Muscle of leg (tissue), 11 donors: Measurements from ENCODE around the gene SLC1A1. TPM values are rescaled to one million over a fixed set of nuclear protein-coding genes. Genes with fewer than 3 reads are reported as not detected.

ENCODE experiments used
- DNase-seq: peaks from one replicate; pipeline ENCODE4 v3.0.0; 2013
- H3K27ac ChIP-seq: one replicate; pipeline ENCODE4 v1.5.1; 2013; ENCODE audit warnings: mild to moderate bottlenecking, low read length, control low read depth
- H3K27me3 ChIP-seq: one replicate; pipeline ENCODE4 v1.6.1; 2013; ENCODE audit warnings: low read length; ENCODE audit not compliant: control insufficient read depth, insufficient read depth
- H3K36me3 ChIP-seq: one replicate; pipeline ENCODE4 v1.6.1; 2013; ENCODE audit warnings: low read length; ENCODE audit not compliant: control insufficient read depth, insufficient read depth
- H3K4me1 ChIP-seq: one replicate; pipeline ENCODE4 v1.6.1; 2013; ENCODE audit warnings: low read length; ENCODE audit not compliant: control insufficient read depth, insufficient read depth
- H3K4me3 ChIP-seq: one replicate; pipeline ENCODE4 v1.5.1; 2013; ENCODE audit warnings: low read length, control low read depth
- H3K9me3 ChIP-seq: replicated peaks from 2 replicates; pipeline ENCODE4 v1.6.1; 2013; ENCODE audit warnings: low read depth, low read length; ENCODE audit not compliant: control insufficient read depth
- WGBS: methylation state at CpG from one replicate; pipeline ENCODE4 v1.1.5; 2013; ENCODE audit warnings: missing lambda C conversion rate; ENCODE audit not compliant: insufficient coverage; 5-methylcytosine and 5-hydroxymethylcytosine counted together
- polyA plus RNA-seq, 8 donors: library from polyadenylated mRNA; unstranded; fragments of 120-200 nt; gene quantifications; one replicate each; pipeline versions ENCODE4 v1.2.1 to v1.2.3, GENCODE V29; 2013; ENCODE audit warnings: inconsistent platforms in 1 of 8, low replicate concordance in 1 of 8; ENCODE audit not compliant: insufficient read length in 8 of 8, insufficient read depth in 1 of 8
- total RNA-seq: library from RNA; stranded (reverse); fragments of 120-200 nt; gene quantifications from one replicate; pipeline ENCODE4 v1.2.4, GENCODE V29; 2013

SLC1A1 gene
- total and polyA plus RNA-seq, 9 donors, result 0.47 to 2.1 (median 0.69) TPM

GRCh38 chr9:4490705-4491625, 697 bp downstream of the SLC1A1 start:
- Histone ChIP-seq H3K4me1 (peaks cover 15% of the 10 kb centered on the region), H3K27ac (no peak overlapping the region), H3K27me3 (peaks cover 35% of the 10 kb centered on the region), H3K36me3 (no peaks in the 10 kb centered on the region), H3K9me3 (no peaks in the 10 kb centered on the region), H3K4me3 (peak overlapping the region; percentile 56)
- under 1% methylated on average over 33 of the region's 52 CpGs for WGBS
- DNase-seq, result no peak

DNA sequence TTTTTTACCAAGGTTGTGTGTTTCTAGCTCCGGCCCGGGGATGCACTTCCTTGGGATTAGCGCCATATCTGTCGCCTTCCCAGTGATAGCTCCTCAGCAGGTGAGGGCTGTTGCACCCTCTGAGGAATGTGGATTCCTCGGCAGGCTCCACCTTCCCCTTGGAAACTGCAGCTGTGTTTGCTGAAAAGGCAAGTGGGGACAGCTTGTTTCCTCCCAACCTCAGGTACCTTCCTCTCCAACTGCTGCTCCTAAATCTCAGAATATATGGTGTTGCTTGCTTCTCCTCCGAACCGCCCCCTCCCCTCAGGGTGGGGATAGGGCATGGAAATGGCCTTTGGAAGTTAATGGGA, 1.3 kb downstream of the SLC1A1 start:
- H3K27me3 ChIP-seq, result peaks cover 36% of the 10 kb centered on the region
- 19% methylated on average over 4 of the region's 7 CpGs for WGBS
- no peak overlapping the region for H3K4me3 ChIP-seq

GRCh38 chr9:4494332-4494731, 4.1 kb downstream of the SLC1A1 start:
- DNase-seq, result no peak
- H3K27me3 ChIP-seq, result peaks cover 36% of the 10 kb centered on the region
- no peaks in the 10 kb centered on the region for H3K36me3 ChIP-seq
- H3K4me1 ChIP-seq, result peaks cover 15% of the 10 kb centered on the region
- H3K9me3 ChIP-seq, result no peaks in the 10 kb centered on the region
- H3K4me3 ChIP-seq, result no peak overlapping the region
- no CpG with 5 or more reads among the region's 2 CpGs for WGBS
- no peak overlapping the region for H3K27ac ChIP-seq

More for the DNA sequence above, 1.3 kb downstream of the SLC1A1 start:
- Histone ChIP-seq H3K27ac (no peak overlapping the region), H3K9me3 (no peaks in the 10 kb centered on the region), H3K36me3 (no peaks in the 10 kb centered on the region), H3K4me1 (peaks cover 15% of the 10 kb centered on the region)
- no peak for DNase-seq

DNA sequence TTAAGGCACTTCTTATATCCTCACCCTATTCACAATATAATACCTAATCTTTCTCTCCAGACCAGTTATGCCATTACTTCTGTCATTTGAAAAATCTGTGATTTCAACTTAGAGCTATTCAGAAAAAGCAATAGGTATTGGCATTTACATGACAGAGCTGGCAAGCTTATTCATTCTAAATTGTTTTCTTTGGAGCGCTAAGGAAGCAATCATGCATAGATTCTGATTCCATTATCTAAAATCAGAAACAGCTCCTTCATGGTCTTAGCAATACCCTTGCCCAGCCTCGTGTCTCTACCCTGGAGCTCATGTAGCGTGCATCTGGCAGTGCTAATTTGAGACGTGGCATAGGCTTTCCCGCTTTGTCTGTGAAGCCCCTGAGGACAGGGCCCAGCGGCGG, 4.5 kb downstream of the SLC1A1 start:
- Histone ChIP-seq H3K36me3 (no peaks in the 10 kb centered on the region), H3K9me3 (no peaks in the 10 kb centered on the region), H3K4me3 (no peak overlapping the region), H3K4me1 (peaks cover 12% of the 10 kb centered on the region), H3K27ac (no peak overlapping the region), H3K27me3 (peaks cover 31% of the 10 kb centered on the region)
- 84% methylated on average over 7 of the region's 7 CpGs for WGBS
- no peak for DNase-seq

- Histone ChIP-seq H3K4me3 (no peak overlapping the region), H3K36me3 (no peaks in the 10 kb centered on the region), H3K4me1 (peaks cover 11% of the 10 kb centered on the region), H3K27me3 (peaks cover 29% of the 10 kb centered on the region), H3K27ac (no peak overlapping the region), H3K9me3 (no peaks in the 10 kb centered on the region)
- DNase-seq, result no peak
- WGBS, result 85% methylated on average over 4 of the region's 4 CpGs
These were observed 5.3 kb downstream of the SLC1A1 start for GRCh38 chr9:4495537-4495936.

GRCh38 chr9:4496497-4496896, 6.2 kb downstream of the SLC1A1 start:
- Histone ChIP-seq H3K4me3 (no peak overlapping the region), H3K27ac (no peak overlapping the region), H3K4me1 (peaks cover 2% of the 10 kb centered on the region), H3K27me3 (peaks cover 19% of the 10 kb centered on the region), H3K36me3 (no peaks in the 10 kb centered on the region), H3K9me3 (no peaks in the 10 kb centered on the region)
- 76% methylated on average over 2 of the region's 2 CpGs for WGBS
- DNase-seq, result no peak

DNA sequence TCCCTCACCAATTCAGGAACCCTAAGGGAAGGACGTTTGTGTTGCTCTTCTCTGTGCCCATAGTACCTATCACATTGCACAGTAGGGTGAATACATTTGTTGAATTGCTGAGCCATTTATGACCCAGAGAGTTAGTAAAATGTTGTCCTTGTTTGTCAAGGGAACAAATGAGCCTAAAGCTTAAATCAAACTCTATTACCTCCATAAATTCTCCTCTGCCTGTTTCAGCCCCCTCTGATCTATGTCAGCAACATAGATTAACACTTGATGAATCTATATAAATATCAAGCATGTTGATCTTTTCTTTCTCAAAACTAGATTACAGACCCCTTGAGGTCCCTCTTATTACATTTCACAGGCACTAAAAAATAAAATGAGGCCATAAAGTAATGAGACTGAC, 7.1 kb downstream of the SLC1A1 start:
- no peak for DNase-seq
- Histone ChIP-seq H3K27me3 (peaks cover 13% of the 10 kb centered on the region), H3K36me3 (no peaks in the 10 kb centered on the region), H3K4me1 (no peaks in the 10 kb centered on the region), H3K27ac (no peak overlapping the region), H3K9me3 (no peaks in the 10 kb centered on the region), H3K4me3 (no peak overlapping the region)
- no CpG with 5 or more reads among the region's 1 CpG for WGBS

DNA sequence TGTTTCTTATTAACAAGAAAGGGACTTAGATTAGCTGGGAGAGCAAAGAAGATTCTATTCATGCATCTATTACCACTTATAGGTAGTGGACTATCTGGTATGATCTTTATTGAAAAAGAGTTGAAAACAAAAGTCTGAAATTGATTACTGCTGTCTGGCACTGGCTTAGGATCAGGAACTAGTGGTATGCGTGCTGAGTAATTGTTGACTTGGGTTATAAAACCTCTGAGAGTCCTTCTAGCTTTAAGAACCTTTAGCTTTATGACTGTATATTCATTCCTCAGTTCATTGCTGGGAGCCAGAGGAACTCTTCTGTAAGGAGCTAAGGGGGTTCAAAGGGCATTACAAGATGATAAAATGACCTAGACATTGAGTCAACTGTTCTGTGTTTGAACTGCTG, 7.6 kb downstream of the SLC1A1 start:
- Histone ChIP-seq H3K4me3 (no peak overlapping the region), H3K9me3 (no peaks in the 10 kb centered on the region), H3K4me1 (no peaks in the 10 kb centered on the region), H3K27ac (no peak overlapping the region), H3K27me3 (peaks cover 8% of the 10 kb centered on the region), H3K36me3 (no peaks in the 10 kb centered on the region)
- DNase-seq, result no peak
- WGBS, result no CpG with 5 or more reads among the region's 1 CpG

DNA sequence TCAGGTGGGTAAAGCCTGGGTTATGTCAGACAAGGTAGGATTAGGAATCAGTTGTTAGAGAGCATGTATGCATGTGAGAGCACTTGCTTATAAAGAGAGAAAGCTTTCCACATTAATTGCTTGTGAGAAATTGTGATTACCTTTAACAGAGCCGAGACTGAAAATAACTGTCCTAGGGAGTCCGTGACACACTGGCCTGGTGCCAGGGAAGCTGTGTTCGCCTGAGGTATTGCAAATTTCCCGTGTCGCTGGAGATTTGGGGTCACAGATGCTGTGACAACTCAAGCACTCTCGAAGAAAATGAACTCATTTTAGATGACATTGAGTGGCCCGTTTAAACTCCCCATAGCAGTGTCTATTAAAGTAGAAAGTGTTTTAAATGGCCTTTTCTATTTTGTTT, 9.6 kb downstream of the SLC1A1 start:
- Histone ChIP-seq H3K27ac (no peak overlapping the region), H3K9me3 (no peaks in the 10 kb centered on the region), H3K4me1 (no peaks in the 10 kb centered on the region), H3K36me3 (no peaks in the 10 kb centered on the region), H3K27me3 (peaks cover 7% of the 10 kb centered on the region), H3K4me3 (no peak overlapping the region)
- 61% methylated on average over 3 of the region's 7 CpGs for WGBS
- no peak for DNase-seq

- Histone ChIP-seq H3K27ac (no peak overlapping the region), H3K27me3 (peaks cover 4% of the 10 kb centered on the region), H3K4me3 (no peak overlapping the region), H3K4me1 (no peaks in the 10 kb centered on the region), H3K9me3 (no peaks in the 10 kb centered on the region), H3K36me3 (no peaks in the 10 kb centered on the region)
- WGBS, result no CpG with 5 or more reads among the region's 5 CpGs
- DNase-seq, result no peak
These were observed 10.9 kb downstream of the SLC1A1 start for GRCh38 chr9:4501147-4501507.
